Prostate gland (tissue), 2 donors: ENCODE results near the gene PHF21B. TPM values are rescaled to one million over a fixed set of nuclear protein-coding genes. Genes with fewer than 3 reads are reported as not detected.
"Not testable (repeated sequence)": the region's sequence is repeated elsewhere in the genome, so short reads cannot be mapped to it uniquely, and the experiment has no call there.

Experiments used
- DNase-seq: peaks from one replicate; pipeline ENCODE4 v3.0.0-alpha.2; 2019; ENCODE audit warnings: low spot score
- H3K27ac ChIP-seq, 2 donors: fragments of 200-600 bp; sonication (generic); 2 replicates each; pipeline ENCODE4 v1.5.1; 2017 to 2019
- H3K27me3 ChIP-seq: fragments of 200-600 bp; sonication (generic); replicated peaks from 2 replicates; pipeline ENCODE4 v1.5.1; 2019; ENCODE audit not compliant: insufficient read depth
- H3K36me3 ChIP-seq, 2 donors: fragments of 200-600 bp; sonication (generic); 1 replicate in 1 of 2; 2 replicates in 1 of 2; pipeline versions ENCODE4 v1.5.1 to v1.8.1; 2017 to 2019
- H3K4me1 ChIP-seq: fragments of 200-600 bp; sonication (generic); replicated peaks from 2 replicates; pipeline ENCODE4 v1.5.1; 2019
- H3K4me3 ChIP-seq, 2 donors: fragments of 200-600 bp; sonication (generic); 2 replicates each; pipeline ENCODE4 v1.5.1; 2017 to 2019
- H3K9me3 ChIP-seq: fragments of 200-600 bp; sonication (generic); 2 replicates; pipeline ENCODE4 v1.5.1; 2017
- POLR2A ChIP-seq: fragments of 450-650 bp; IDR thresholded peaks from one replicate; pipeline ENCODE4 v1.6.1; 2016; ENCODE audit warnings: antibody characterized with exemption, mild to moderate bottlenecking
- POLR2AphosphoS5 ChIP-seq: sonication (generic); formaldehyde crosslinking; IDR thresholded peaks from one replicate; pipeline ENCODE4 v1.6.1; 2017; ENCODE audit warnings: antibody characterized with exemption
- WGBS: methylation state at CpG from one replicate; pipeline ENCODE4 v1.1.5; 2018; 5-methylcytosine and 5-hydroxymethylcytosine counted together
- intact Hi-C: fragments of 100-400 bp; cut with DNase I; formaldehyde crosslinking; loops from one replicate; pipeline ENCODE4 v1.14.2; 2022
- total RNA-seq, 2 donors: library from RNA; depleted of rRNA; stranded (reverse); fragments of >200 nt; gene quantifications; one replicate each; pipeline ENCODE4 v1.1.0, GENCODE V29; 2016
- TF ChIP-seq, protein P1 (sequence below), 4 experiments: fragments of 200-600 bp in 2 of 4; fragments of 450-650 bp in 2 of 4; sonication (generic) in 2 of 4; IDR thresholded peaks; 1 replicate in 3 of 4; 2 replicates in 1 of 4; pipeline ENCODE4 v1.5.1; 2016 to 2019; ENCODE audit warnings: antibody characterized with exemption in 4 of 4, mild to moderate bottlenecking in 2 of 4, moderate library complexity in 2 of 4

The PHF21B gene
- total RNA-seq, 2 donors from 2014 or later, result 9.7 to 27.3 TPM

DNA sequence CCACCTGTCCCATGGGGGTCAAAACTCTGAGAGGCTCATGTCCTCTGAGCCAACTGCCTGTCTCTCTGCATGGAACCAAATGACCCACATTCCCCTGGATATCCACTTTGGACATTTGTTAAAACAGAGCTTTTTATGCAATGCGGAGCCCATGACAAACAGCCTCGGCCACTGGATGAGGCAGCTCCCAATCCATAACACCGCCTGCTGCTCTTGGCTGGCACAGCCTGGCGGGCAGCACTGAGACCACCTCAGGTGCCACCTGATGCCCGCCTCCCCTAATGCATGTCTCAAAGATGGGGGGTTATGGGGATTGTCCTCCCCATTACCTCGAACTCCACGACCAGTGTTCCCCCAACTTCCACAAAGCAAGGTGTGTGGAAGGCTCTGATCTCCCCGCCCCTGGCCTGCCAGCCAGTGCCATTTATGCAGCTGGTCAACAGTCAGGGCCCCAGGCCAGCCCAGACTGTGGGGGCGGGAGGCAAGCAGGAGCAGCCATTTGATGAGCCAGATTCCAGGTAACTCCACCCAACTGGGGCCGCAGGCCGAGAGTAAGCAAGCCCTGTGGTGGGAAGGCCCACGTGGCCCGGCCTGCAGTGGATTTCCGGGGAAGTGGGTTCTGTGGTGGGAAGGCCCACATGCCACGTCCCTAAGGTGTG is 84.2 kb downstream of the PHF21B start:
- no peak overlapping the region for H3K4me3 ChIP-seq
- H3K27me3 ChIP-seq, result no peaks in the 10 kb centered on the region
- H3K27ac ChIP-seq, result no peak overlapping the region
- intact Hi-C loops, result no loop called here
- 90% methylated on average over 13 of the region's 15 CpGs for WGBS
- H3K4me1 ChIP-seq, result no peaks in the 10 kb centered on the region
- no peak for DNase-seq
- H3K36me3 ChIP-seq, result no peaks in the 10 kb centered on the region
- TF ChIP-seq, protein P1, sequence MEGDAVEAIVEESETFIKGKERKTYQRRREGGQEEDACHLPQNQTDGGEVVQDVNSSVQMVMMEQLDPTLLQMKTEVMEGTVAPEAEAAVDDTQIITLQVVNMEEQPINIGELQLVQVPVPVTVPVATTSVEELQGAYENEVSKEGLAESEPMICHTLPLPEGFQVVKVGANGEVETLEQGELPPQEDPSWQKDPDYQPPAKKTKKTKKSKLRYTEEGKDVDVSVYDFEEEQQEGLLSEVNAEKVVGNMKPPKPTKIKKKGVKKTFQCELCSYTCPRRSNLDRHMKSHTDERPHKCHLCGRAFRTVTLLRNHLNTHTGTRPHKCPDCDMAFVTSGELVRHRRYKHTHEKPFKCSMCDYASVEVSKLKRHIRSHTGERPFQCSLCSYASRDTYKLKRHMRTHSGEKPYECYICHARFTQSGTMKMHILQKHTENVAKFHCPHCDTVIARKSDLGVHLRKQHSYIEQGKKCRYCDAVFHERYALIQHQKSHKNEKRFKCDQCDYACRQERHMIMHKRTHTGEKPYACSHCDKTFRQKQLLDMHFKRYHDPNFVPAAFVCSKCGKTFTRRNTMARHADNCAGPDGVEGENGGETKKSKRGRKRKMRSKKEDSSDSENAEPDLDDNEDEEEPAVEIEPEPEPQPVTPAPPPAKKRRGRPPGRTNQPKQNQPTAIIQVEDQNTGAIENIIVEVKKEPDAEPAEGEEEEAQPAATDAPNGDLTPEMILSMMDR (IDR thresholded peaks at IDR 0.05), result no peak
- no peak for TF ChIP-seq POLR2AphosphoS5
- no peak for TF ChIP-seq POLR2A
- no peaks in the 10 kb centered on the region for H3K9me3 ChIP-seq

DNA sequence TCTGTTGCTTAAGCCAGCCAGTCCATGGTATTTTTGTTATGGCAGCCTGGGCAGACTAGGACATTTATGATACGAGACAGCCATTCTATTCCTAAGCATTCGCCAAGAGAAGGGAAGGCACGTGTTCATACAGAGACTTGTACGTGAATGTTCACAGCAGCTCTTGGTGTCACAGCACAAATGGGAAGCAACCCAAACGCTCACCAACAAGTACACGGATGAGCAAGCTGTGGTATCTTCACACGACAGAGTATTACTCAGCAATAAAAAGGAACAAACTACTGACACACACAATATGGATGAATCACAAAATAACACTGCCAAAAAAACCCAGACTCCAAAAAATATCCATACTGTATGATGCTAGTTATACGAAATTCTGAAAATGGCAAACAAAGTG is 85.1 kb downstream of the PHF21B start:
- H3K27ac ChIP-seq, result no peak overlapping the region
- H3K36me3 ChIP-seq, result no peaks in the 10 kb centered on the region
- H3K4me3 ChIP-seq, result no peak overlapping the region
- DNase-seq, result no peak
- no peaks in the 10 kb centered on the region for H3K4me1 ChIP-seq
- 92% methylated on average over 8 of the region's 8 CpGs for WGBS
- H3K9me3 ChIP-seq, result no peaks in the 10 kb centered on the region
- no peaks in the 10 kb centered on the region for H3K27me3 ChIP-seq
- intact Hi-C loops, result no loop called here
- TF ChIP-seq POLR2AphosphoS5, result no peak
- TF ChIP-seq, protein P1 (IDR thresholded peaks at IDR 0.05), result no peak
- TF ChIP-seq POLR2A, result no peak

DNA sequence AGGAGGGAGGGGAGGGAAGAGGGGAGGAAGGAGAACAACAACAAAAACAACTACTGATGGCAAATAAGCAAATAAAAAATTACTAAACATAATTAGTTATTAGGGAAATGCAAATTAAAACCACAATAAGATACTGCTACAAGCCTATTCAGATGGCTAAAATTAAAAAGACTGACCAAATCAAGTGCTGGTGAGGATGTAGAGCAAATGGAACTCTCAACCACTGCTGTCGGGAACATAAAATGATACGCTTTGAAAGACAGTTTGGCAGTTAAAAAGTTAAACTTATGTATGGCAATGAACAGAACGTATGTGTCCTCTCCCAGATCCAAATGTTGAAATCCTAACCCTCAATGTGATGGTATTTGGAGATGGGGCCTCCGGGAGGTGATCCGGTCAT is 85.7 kb downstream of the PHF21B start:
- Histone ChIP-seq H3K4me1 (no peaks in the 10 kb centered on the region), H3K4me3 (no peak overlapping the region), H3K27ac (no peak overlapping the region), H3K27me3 (no peaks in the 10 kb centered on the region), H3K9me3 (no peaks in the 10 kb centered on the region), H3K36me3 (no peaks in the 10 kb centered on the region)
- DNase-seq, result no peak
- intact Hi-C loops, result no loop called here
- no peak for TF ChIP-seq POLR2A
- TF ChIP-seq, protein P1 (IDR thresholded peaks at IDR 0.05), result no peak
- TF ChIP-seq POLR2AphosphoS5, result no peak
- WGBS, result 81% methylated on average over 5 of the region's 5 CpGs

DNA sequence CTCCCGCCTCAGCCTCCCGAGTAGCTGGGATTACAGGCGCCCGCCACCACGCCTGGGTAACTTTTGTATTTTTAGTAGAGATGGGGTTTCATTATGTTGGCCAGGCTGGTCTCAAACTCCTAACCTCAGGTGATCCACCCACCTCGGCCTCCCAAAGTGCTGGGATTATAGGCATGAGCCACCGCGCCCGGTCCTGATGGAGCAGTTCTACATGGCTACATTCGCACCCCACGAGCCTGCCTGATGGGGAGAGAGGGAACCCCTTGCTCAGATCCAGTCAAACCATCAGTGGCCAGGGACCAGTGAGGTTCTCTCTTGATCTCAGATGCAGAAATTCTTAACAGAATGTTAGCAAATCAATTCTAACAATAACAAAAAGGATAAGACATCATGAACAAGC is 88.0 kb downstream of the PHF21B start:
- H3K27ac ChIP-seq, H3K36me3 ChIP-seq, DNase-seq, H3K4me1 ChIP-seq, H3K4me3 ChIP-seq, H3K27me3 ChIP-seq, intact Hi-C loops, H3K9me3 ChIP-seq: not testable (repeated sequence)
- 97% methylated on average over 11 of the region's 11 CpGs for WGBS

DNA sequence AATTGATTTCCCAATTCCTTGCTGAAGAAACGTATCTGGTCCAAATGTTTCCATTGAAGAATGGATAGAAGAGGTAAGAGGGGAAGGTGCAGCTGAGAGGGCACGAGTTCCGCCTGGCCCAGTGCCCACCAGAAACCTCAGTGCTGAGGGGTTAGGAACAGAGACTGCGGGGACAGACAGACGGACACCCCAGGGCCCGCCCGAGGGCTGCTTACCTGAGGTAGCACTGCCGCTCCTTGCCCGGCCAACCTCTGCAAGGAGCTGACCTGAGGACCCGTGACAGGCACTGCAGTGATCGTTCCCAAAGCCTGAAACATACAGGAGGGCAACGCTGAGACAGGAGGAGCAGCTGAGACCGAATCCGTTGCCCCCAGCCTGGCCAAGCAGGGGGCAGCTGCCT is 89.6 kb downstream of the PHF21B start:
- WGBS, result 95% methylated on average over 14 of the region's 14 CpGs
- no peak for DNase-seq
- intact Hi-C loops, result no loop called here
- H3K4me3 ChIP-seq, result no peak overlapping the region
- H3K27me3 ChIP-seq, result no peaks in the 10 kb centered on the region
- H3K4me1 ChIP-seq, result no peaks in the 10 kb centered on the region
- H3K36me3 ChIP-seq, result no peaks in the 10 kb centered on the region
- no peaks in the 10 kb centered on the region for H3K9me3 ChIP-seq
- no peak overlapping the region for H3K27ac ChIP-seq
- TF ChIP-seq, protein P1 (IDR thresholded peaks at IDR 0.05), result no peak
- TF ChIP-seq POLR2AphosphoS5, result no peak
